Panc1 (cell line): Measurements from ENCODE around the gene CA10.

Experiments used
- POLR2AphosphoS5 ChIP-seq: IDR thresholded peaks from 2 replicates; pipeline ENCODE4 v1.6.1; 2012; ENCODE audit warnings: mild to moderate bottlenecking, low read depth, low read length, moderate library complexity
- REST ChIP-seq, 2 experiments: IDR thresholded peaks; 2 replicates each; pipeline ENCODE4 v1.6.1; 2011 to 2012; ENCODE audit warnings: low read depth in 2 of 2, control low read depth in 1 of 2, low read length in 1 of 2, mild to moderate bottlenecking in 1 of 2, moderate library complexity in 1 of 2; ENCODE audit not compliant: insufficient read depth in 1 of 2
- SIN3A ChIP-seq: IDR thresholded peaks from 2 replicates; pipeline ENCODE4 v1.6.1; 2012; ENCODE audit warnings: low read depth, mild to moderate bottlenecking, low read length, moderate library complexity, borderline replicate concordance; ENCODE audit not compliant: insufficient read depth
- TF ChIP-seq, protein P1 (sequence below): fragments of 450-650 bp; IDR thresholded peaks from 2 replicates; pipeline ENCODE4 v1.5.1; 2017; ENCODE audit warnings: mild to moderate bottlenecking

DNA sequence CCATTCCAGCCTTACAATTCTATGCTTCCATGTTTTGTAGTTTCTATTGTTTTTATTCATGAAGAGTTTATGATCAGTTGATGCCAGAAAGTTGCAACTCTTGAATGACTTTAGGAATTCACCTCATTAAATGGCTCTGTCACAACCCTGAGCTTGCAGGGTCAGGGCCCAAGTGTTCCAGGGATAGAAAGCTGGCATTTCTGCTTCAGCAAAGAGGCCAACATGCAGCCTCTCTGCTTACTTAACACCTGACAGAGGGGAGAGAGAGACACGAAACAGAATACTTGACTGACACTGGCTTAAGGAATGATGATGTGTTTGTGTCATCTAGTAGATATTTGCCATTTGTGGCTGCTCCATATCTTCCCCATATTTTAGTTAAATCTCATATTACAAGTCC is 328.1 kb downstream of the CA10 start:
- TF ChIP-seq, protein P1, sequence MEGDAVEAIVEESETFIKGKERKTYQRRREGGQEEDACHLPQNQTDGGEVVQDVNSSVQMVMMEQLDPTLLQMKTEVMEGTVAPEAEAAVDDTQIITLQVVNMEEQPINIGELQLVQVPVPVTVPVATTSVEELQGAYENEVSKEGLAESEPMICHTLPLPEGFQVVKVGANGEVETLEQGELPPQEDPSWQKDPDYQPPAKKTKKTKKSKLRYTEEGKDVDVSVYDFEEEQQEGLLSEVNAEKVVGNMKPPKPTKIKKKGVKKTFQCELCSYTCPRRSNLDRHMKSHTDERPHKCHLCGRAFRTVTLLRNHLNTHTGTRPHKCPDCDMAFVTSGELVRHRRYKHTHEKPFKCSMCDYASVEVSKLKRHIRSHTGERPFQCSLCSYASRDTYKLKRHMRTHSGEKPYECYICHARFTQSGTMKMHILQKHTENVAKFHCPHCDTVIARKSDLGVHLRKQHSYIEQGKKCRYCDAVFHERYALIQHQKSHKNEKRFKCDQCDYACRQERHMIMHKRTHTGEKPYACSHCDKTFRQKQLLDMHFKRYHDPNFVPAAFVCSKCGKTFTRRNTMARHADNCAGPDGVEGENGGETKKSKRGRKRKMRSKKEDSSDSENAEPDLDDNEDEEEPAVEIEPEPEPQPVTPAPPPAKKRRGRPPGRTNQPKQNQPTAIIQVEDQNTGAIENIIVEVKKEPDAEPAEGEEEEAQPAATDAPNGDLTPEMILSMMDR = no peak
- no peak for TF ChIP-seq POLR2AphosphoS5
- TF ChIP-seq SIN3A = no peak
- TF ChIP-seq REST (IDR thresholded peaks at IDR 0.05; ENCODE audit: insufficient read depth in 1 of 2, low read depth in 2 of 2, low read length in 1 of 2) = no peak
